SK-N-SH treated with all-trans-retinoic acid at 6 μM for 48 hours (cell line): ENCODE results near the gene TTC7B.

ENCODE experiments used
- ATAC-seq: fragments of 200-7000 bp; cut with Tn5 transposase; 3 replicates; pipeline ENCODE4 v1.9.1; 2020; ENCODE audit warnings: mild to moderate bottlenecking, moderate library complexity
- ARNTL ChIP-seq: fragments of 450-650 bp; formaldehyde crosslinking; IDR thresholded peaks from 2 replicates; pipeline ENCODE4 v1.5.0; 2020; ENCODE audit warnings: low read depth, mild to moderate bottlenecking, moderate library complexity, borderline replicate concordance
- BACH2 ChIP-seq: fragments of 250-450 bp; sonication (Bioruptor Pico); IDR thresholded peaks from 2 replicates; pipeline ENCODE4 v1.9.0; 2021; ENCODE audit warnings: mild to moderate bottlenecking, borderline replicate concordance
- CREB5 ChIP-seq: fragments of 250-450 bp; sonication (Bioruptor Pico); IDR thresholded peaks from 2 replicates; pipeline ENCODE4 v1.5.1; 2020; ENCODE audit warnings: low read depth, mild to moderate bottlenecking, moderate library complexity
- CSDC2 ChIP-seq: fragments of 250-450 bp; sonication (Bioruptor Pico); IDR thresholded peaks from 2 replicates; pipeline ENCODE4 v1.5.0; 2020; ENCODE audit warnings: mild to moderate bottlenecking, moderate library complexity
- CSRNP3 ChIP-seq: fragments of 250-450 bp; sonication (Bioruptor Pico); IDR thresholded peaks from 2 replicates; pipeline ENCODE4 v1.5.1; 2021; ENCODE audit warnings: mild to moderate bottlenecking, moderate library complexity
- ESRRG ChIP-seq: fragments of 250-450 bp; sonication (Bioruptor Pico); IDR thresholded peaks from 2 replicates; pipeline ENCODE4 v1.6.1; 2021; ENCODE audit warnings: mild to moderate bottlenecking
- GLIS3 ChIP-seq: fragments of 250-450 bp; sonication (Bioruptor Pico); IDR thresholded peaks from 2 replicates; pipeline ENCODE4 v1.5.0; 2020; ENCODE audit warnings: mild to moderate bottlenecking, moderate library complexity
- ISL1 ChIP-seq: fragments of 250-450 bp; sonication (Bioruptor Pico); IDR thresholded peaks from 2 replicates; pipeline ENCODE4 v2.1.2; 2022; ENCODE audit warnings: mild to moderate bottlenecking, moderate library complexity
- OSR1 ChIP-seq: fragments of 250-450 bp; sonication (Bioruptor Pico); IDR thresholded peaks from 2 replicates; pipeline ENCODE4 v1.8.0; 2022; ENCODE audit warnings: moderate library complexity, mild to moderate bottlenecking, inconsistent platforms
- POU6F1 ChIP-seq: fragments of 250-450 bp; sonication (Bioruptor Pico); IDR thresholded peaks from 2 replicates; pipeline ENCODE4 v1.8.0; 2021; ENCODE audit warnings: low read depth, mild to moderate bottlenecking, moderate library complexity, borderline replicate concordance
- PPARA ChIP-seq: fragments of 250-450 bp; sonication (Bioruptor Pico); IDR thresholded peaks from 2 replicates; pipeline ENCODE4 v1.5.0; 2020; ENCODE audit warnings: mild to moderate bottlenecking, borderline replicate concordance
- RARB ChIP-seq: fragments of 250-450 bp; sonication (Bioruptor Pico); IDR thresholded peaks from 2 replicates; pipeline ENCODE4 v1.8.0; 2021; ENCODE audit warnings: mild to moderate bottlenecking, moderate library complexity
- SNAI2 ChIP-seq: fragments of 250-450 bp; sonication (Bioruptor Pico); IDR thresholded peaks from 2 replicates; pipeline ENCODE4 v1.5.0; 2020; ENCODE audit warnings: mild to moderate bottlenecking, moderate library complexity
- TCF4 ChIP-seq: fragments of 250-450 bp; sonication (Bioruptor Pico); IDR thresholded peaks from 2 replicates; pipeline ENCODE4 v1.8.0; 2021; ENCODE audit warnings: mild to moderate bottlenecking, moderate library complexity, borderline replicate concordance
- TOX ChIP-seq: fragments of 250-450 bp; sonication (Bioruptor Pico); IDR thresholded peaks from 2 replicates; pipeline ENCODE4 v1.8.0; 2021; ENCODE audit warnings: mild to moderate bottlenecking, moderate library complexity, borderline replicate concordance
- ZC3H10 ChIP-seq: fragments of 250-450 bp; sonication (Bioruptor Pico); IDR thresholded peaks from 2 replicates; pipeline ENCODE4 v1.5.1; 2021; ENCODE audit warnings: mild to moderate bottlenecking, moderate library complexity
- ZFP3 ChIP-seq: fragments of 250-450 bp; sonication (Bioruptor Pico); IDR thresholded peaks from 2 replicates; pipeline ENCODE4 v1.5.0; 2020; ENCODE audit warnings: mild to moderate bottlenecking, moderate library complexity
- ZFP30 ChIP-seq: fragments of 450-650 bp; formaldehyde crosslinking; IDR thresholded peaks from 2 replicates; pipeline ENCODE4 v1.5.0; 2022; ENCODE audit warnings: mild to moderate bottlenecking, moderate library complexity
- ZNF565 ChIP-seq: fragments of 450-650 bp; formaldehyde crosslinking; conservative IDR thresholded peaks from 2 replicates; pipeline ENCODE4 v1.5.0; 2020; ENCODE audit warnings: low read depth, mild to moderate bottlenecking, moderate library complexity
- ZNF70 ChIP-seq: fragments of 450-650 bp; formaldehyde crosslinking; IDR thresholded peaks from 2 replicates; pipeline ENCODE4 v1.5.0; 2020; ENCODE audit warnings: mild to moderate bottlenecking, moderate library complexity
- ZNF8 ChIP-seq: fragments of 450-650 bp; formaldehyde crosslinking; IDR thresholded peaks from 2 replicates; pipeline ENCODE4 v1.5.0; 2020; ENCODE audit warnings: mild to moderate bottlenecking, moderate library complexity
- TF ChIP-seq, protein P1 (sequence below): fragments of 250-450 bp; sonication (Bioruptor Pico); IDR thresholded peaks from 2 replicates; pipeline ENCODE4 v1.8.0; 2020; ENCODE audit warnings: mild to moderate bottlenecking, moderate library complexity, borderline replicate concordance
- TF ChIP-seq, protein P2 (sequence below): fragments of 250-450 bp; sonication (Bioruptor Pico); IDR thresholded peaks from 2 replicates; pipeline ENCODE4 v1.5.0; 2020; ENCODE audit warnings: mild to moderate bottlenecking, moderate library complexity

Gene TTC7B

DNA sequence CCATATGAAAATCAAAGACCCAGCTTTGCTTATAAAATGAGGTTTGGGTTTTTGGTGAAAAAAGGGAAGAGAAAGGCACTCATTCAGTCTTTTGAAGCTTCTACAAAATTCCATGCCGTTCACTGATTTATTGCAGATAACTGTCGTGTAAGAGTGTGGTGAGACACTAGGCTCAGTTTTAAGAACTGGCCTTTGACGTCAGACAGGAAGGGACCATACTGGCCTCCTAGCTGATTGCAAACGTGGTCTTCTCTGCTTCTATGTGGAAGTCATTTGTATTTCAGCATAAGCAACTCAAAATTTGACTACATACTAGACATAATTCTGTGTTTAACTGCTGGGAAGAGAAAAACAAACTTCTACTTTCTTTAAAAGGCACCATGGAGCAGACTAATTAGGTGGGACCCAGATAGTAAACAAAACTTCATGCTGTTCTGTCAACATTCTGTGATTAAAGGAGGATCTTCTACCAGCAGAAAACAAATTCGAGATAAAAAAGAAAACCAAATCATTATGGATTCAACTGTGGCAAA is 168.7 kb downstream of the TTC7B start:
- no peak for ATAC-seq
- no peak for TF ChIP-seq ZFP3 (CRISPR knock-in tag)
- TF ChIP-seq ARNTL (CRISPR knock-in tag): no peak
- no peak for TF ChIP-seq SNAI2
- no peak for TF ChIP-seq TOX
- TF ChIP-seq GLIS3 (CRISPR knock-in tag): no peak

DNA sequence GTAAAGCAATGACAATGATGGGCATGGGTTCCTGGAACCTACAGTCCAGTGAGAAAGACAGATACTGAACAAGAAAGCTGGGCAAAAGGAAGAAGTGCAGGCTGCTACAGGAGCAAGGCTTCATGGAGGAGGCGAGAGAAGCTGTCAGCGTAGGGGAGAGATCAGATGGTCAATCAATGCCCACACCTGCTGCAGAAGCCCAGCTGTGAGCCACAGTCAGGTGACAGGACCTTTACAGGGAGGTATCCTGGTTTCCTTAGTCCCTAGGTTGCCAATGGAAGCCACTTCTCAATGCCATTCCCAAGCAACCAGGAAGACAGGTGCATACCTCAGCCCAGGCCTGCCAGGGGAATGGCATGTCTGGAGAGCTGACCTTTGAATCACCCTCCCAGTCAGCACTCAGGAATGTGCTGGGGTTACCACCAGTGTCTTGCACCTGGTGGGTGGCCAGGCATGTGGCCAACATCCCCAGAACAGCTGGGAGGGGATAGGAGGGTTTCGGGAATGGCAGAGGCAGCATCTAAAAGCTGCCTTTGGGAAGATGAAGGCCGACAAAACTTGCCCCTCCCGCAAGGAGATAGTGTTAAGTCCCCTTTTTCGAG is 170.3 kb downstream of the TTC7B start:
- no peak for TF ChIP-seq ZFP3 (CRISPR knock-in tag)
- 0 out of 2 replicates have a peak, but pooled peaks have one; percentile 28 for TF ChIP-seq ISL1 (CRISPR knock-in tag)
- ATAC-seq: peak; percentile 65

DNA sequence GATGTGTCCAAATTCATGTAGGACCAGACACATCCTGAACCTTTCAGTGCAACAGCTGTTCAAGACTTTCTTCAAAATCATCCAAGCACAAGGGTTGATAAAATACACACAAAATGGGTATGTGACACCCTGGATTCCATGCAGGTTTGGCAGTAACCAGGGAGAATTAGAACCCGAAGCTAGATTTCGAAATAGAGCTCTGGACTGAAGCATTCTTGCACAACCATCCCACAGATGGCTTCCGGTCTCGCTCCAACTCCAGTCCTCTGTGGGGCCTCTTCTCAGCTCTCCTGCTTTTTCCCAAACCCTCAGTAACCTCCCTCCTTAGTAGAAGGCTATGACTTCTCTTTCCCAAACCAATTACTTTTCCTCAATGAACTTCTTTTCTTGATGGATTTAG is 171.3 kb downstream of the TTC7B start:
- no peak for ATAC-seq
- TF ChIP-seq ARNTL (CRISPR knock-in tag) (no peak), ZFP30 (no peak), ESRRG (no peak), ZNF70 (no peak), POU6F1 (CRISPR knock-in tag) (no peak), ZNF565 (CRISPR knock-in tag) (no peak), ZC3H10 (CRISPR knock-in tag) (no peak), CSRNP3 (CRISPR knock-in tag) (no peak), CREB5 (CRISPR knock-in tag) (no peak), CSDC2 (CRISPR knock-in tag) (no peak), BACH2 (CRISPR knock-in tag) (no peak), PPARA (CRISPR knock-in tag) (no peak), SNAI2 (no peak), TCF4 (CRISPR knock-in tag) (no peak), RARB (no peak), OSR1 (CRISPR knock-in tag) (no peak), GLIS3 (CRISPR knock-in tag) (no peak), ZNF8 (no peak)
- TF ChIP-seq, protein P1, sequence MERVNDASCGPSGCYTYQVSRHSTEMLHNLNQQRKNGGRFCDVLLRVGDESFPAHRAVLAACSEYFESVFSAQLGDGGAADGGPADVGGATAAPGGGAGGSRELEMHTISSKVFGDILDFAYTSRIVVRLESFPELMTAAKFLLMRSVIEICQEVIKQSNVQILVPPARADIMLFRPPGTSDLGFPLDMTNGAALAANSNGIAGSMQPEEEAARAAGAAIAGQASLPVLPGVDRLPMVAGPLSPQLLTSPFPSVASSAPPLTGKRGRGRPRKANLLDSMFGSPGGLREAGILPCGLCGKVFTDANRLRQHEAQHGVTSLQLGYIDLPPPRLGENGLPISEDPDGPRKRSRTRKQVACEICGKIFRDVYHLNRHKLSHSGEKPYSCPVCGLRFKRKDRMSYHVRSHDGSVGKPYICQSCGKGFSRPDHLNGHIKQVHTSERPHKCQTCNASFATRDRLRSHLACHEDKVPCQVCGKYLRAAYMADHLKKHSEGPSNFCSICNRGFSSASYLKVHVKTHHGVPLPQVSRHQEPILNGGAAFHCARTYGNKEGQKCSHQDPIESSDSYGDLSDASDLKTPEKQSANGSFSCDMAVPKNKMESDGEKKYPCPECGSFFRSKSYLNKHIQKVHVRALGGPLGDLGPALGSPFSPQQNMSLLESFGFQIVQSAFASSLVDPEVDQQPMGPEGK (CRISPR knock-in tag): no peak
- TF ChIP-seq, protein P2, sequence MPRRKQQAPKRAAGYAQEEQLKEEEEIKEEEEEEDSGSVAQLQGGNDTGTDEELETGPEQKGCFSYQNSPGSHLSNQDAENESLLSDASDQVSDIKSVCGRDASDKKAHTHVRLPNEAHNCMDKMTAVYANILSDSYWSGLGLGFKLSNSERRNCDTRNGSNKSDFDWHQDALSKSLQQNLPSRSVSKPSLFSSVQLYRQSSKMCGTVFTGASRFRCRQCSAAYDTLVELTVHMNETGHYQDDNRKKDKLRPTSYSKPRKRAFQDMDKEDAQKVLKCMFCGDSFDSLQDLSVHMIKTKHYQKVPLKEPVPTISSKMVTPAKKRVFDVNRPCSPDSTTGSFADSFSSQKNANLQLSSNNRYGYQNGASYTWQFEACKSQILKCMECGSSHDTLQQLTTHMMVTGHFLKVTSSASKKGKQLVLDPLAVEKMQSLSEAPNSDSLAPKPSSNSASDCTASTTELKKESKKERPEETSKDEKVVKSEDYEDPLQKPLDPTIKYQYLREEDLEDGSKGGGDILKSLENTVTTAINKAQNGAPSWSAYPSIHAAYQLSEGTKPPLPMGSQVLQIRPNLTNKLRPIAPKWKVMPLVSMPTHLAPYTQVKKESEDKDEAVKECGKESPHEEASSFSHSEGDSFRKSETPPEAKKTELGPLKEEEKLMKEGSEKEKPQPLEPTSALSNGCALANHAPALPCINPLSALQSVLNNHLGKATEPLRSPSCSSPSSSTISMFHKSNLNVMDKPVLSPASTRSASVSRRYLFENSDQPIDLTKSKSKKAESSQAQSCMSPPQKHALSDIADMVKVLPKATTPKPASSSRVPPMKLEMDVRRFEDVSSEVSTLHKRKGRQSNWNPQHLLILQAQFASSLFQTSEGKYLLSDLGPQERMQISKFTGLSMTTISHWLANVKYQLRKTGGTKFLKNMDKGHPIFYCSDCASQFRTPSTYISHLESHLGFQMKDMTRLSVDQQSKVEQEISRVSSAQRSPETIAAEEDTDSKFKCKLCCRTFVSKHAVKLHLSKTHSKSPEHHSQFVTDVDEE (CRISPR knock-in tag): no peak
